ENCODE measurements around the gene RPP38. TPM values are rescaled to one million over a fixed set of nuclear protein-coding genes. Genes with fewer than 3 reads are reported as not detected.

The RPP38 gene
- total and polyA plus RNA-seq, 10 of the 15 experiments (the other 5 are each of a cell fraction or from before 2014, with no cell fraction given): 13.0 to 40.9 (median 27.2) TPM

DNA sequence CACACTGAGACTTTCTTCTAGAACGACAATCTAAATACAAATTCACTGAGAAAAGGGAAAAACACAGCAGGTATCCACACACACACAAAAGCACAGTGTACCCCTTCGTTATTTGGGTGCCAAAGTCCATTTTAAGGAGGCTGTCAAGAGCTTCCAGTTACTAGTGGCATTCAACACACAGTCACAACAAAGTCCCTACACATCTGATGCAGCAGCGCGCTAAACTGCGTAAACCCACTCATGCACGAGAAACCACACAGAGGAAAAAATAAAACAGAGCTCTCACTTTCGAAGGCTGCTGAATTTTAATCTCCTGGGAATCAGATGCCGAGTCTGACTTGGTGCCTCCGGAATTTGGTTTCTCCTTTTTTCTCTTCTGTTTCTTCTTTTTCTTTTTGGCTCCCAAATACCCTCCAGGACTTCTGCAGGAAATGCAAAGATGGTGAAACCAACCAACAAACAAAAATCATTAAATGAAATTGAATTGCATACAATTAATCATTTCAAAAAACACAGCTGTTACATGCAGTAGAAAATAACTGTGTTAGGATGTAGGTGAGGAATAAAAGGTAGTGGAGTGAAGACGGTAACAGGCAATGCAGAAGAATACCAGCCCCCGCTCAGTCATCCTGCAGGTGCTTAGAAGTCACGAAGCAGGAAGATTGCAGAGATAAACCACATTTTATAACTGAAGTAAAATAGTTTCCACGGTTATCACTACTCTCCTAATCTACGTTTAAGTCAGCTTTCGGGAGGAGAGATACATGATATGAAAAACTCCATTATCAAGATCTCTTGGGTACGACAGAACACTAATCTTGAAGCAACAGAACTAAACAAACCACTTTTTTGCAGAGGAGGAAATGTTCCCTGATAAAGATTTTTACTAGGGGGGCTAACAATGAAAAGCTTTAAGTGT, 44.2 kb downstream of the RPP38 start:
- H2AFZ ChIP-seq (ENCODE audit: control insufficient read depth, low read depth, low read length): no peak overlapping the region
- ChIA-PET CTCF (interaction anchor here (0.8 to 5.1 kb wide), 10 partner anchors 9 to 36 kb away, joined by 3 to 40 read pairs (median 4); partner anchors contain the start of gene NMT2), SMC1A (ENCODE audit: uncharacterized antibody, unreplicated experiment) (interaction anchor here (0.8 to 10.2 kb wide), 14 partner anchors 8 to 188 kb away, joined by 3 to 127 read pairs (median 6); partner anchors contain the start of gene NMT2), RAD21 (ENCODE audit: unreplicated experiment) (interaction anchor here (0.6 to 3.8 kb wide), 6 partner anchors 15 to 36 kb away, joined by 3 to 48 read pairs (median 4); partner anchors contain the start of gene NMT2), POLR2A (interaction anchor here (0.9 to 5.7 kb wide), 5 partner anchors 9 to 28 kb away, joined by 3 to 40 read pairs (median 4); partner anchors contain the start of gene NMT2)
- no peaks in the 10 kb centered on the region for H3K9me3 ChIP-seq (replicated peaks; ENCODE audit: control insufficient read depth, insufficient read depth, low read length)
- ATAC-seq (peak; percentile 96), FAIRE-seq (no peak), DNase-seq (ENCODE audit: low read depth, low spot score) (peak; percentile 85)
- peaks cover 16% of the 10 kb centered on the region for H3K4me1 ChIP-seq (ENCODE audit: control insufficient read depth, insufficient read depth, low read length)
- H3K4me3 ChIP-seq: peak overlapping the region; percentile 19; the same call in 1 of the 2 replicates
- H4K20me1 ChIP-seq (ENCODE audit: control insufficient read depth, insufficient read depth): no peaks in the 10 kb centered on the region
- H3K36me3 ChIP-seq (ENCODE audit: control insufficient read depth in 2 of 2, insufficient read depth in 2 of 2, low read length in 1 of 2): 0 out of 4 replicates have a peak, but pooled peaks cover 0 to 1% of the 10 kb centered on the region in 2 experiments
- no peaks in the 10 kb centered on the region; the same call in 1 of the 2 replicates for H3K79me2 ChIP-seq (ENCODE audit: control insufficient read depth, insufficient read depth, low read length)
- no peak overlapping the region for H3K9ac ChIP-seq (ENCODE audit: control insufficient read depth, insufficient read depth, low read length)
- in situ Hi-C loops (cut with MboI) (no loop called here), intact Hi-C loops (cut with micrococcal nuclease; ENCODE audit: unreplicated experiment) (no loop called here)
- WGBS (ENCODE audit: insufficient coverage, insufficient replicate concordance, low lambda C conversion rate, missing lambda C conversion rate): 2% methylated on average over 16 of the region's 16 CpGs
- no peaks in the 10 kb centered on the region for H3K27me3 ChIP-seq (replicated peaks in 1 of 2; ENCODE audit: control insufficient read depth in 2 of 2, insufficient read depth in 2 of 2, low read length in 1 of 2)
- peak overlapping the region; percentile 7; the same call in 1 of the 2 replicates for H3K27ac ChIP-seq (ENCODE audit: control insufficient read depth, insufficient read depth)
- peak overlapping the region; percentile 69 for H3K4me2 ChIP-seq (ENCODE audit: control insufficient read depth, insufficient read depth)
- no TSS peak for BruUV-seq (replicated peaks)
- TF ChIP-seq BACH1 (IDR thresholded peaks at IDR 0.05; ENCODE audit: borderline replicate concordance) (peak; percentile 84; the same call in 1 of the 2 replicates), CBFB (IDR thresholded peaks at IDR 0.05; ENCODE audit: low read depth) (no peak), ATF7 (IDR thresholded peaks at IDR 0.05; ENCODE audit: low read depth) (peak; percentile 90), NRF1 (conservative IDR thresholded peaks at IDR 0.05; ENCODE audit: low read depth, low read length) (no peak), NFXL1 (IDR thresholded peaks at IDR 0.05; ENCODE audit: borderline replicate concordance) (no peak)
- TF ChIP-seq, protein P1, sequence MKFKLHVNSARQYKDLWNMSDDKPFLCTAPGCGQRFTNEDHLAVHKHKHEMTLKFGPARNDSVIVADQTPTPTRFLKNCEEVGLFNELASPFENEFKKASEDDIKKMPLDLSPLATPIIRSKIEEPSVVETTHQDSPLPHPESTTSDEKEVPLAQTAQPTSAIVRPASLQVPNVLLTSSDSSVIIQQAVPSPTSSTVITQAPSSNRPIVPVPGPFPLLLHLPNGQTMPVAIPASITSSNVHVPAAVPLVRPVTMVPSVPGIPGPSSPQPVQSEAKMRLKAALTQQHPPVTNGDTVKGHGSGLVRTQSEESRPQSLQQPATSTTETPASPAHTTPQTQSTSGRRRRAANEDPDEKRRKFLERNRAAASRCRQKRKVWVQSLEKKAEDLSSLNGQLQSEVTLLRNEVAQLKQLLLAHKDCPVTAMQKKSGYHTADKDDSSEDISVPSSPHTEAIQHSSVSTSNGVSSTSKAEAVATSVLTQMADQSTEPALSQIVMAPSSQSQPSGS (IDR thresholded peaks at IDR 0.05; ENCODE audit: low read length): peak; percentile 57; the same call in 1 of the 2 replicates
- TF ChIP-seq, protein P2, sequence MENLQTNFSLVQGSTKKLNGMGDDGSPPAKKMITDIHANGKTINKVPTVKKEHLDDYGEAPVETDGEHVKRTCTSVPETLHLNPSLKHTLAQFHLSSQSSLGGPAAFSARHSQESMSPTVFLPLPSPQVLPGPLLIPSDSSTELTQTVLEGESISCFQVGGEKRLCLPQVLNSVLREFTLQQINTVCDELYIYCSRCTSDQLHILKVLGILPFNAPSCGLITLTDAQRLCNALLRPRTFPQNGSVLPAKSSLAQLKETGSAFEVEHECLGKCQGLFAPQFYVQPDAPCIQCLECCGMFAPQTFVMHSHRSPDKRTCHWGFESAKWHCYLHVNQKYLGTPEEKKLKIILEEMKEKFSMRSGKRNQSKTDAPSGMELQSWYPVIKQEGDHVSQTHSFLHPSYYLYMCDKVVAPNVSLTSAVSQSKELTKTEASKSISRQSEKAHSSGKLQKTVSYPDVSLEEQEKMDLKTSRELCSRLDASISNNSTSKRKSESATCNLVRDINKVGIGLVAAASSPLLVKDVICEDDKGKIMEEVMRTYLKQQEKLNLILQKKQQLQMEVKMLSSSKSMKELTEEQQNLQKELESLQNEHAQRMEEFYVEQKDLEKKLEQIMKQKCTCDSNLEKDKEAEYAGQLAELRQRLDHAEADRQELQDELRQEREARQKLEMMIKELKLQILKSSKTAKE (IDR thresholded peaks at IDR 0.05; ENCODE audit: low read depth, poor library complexity, severe bottlenecking): peak; percentile 93
- TF ChIP-seq, protein P3, sequence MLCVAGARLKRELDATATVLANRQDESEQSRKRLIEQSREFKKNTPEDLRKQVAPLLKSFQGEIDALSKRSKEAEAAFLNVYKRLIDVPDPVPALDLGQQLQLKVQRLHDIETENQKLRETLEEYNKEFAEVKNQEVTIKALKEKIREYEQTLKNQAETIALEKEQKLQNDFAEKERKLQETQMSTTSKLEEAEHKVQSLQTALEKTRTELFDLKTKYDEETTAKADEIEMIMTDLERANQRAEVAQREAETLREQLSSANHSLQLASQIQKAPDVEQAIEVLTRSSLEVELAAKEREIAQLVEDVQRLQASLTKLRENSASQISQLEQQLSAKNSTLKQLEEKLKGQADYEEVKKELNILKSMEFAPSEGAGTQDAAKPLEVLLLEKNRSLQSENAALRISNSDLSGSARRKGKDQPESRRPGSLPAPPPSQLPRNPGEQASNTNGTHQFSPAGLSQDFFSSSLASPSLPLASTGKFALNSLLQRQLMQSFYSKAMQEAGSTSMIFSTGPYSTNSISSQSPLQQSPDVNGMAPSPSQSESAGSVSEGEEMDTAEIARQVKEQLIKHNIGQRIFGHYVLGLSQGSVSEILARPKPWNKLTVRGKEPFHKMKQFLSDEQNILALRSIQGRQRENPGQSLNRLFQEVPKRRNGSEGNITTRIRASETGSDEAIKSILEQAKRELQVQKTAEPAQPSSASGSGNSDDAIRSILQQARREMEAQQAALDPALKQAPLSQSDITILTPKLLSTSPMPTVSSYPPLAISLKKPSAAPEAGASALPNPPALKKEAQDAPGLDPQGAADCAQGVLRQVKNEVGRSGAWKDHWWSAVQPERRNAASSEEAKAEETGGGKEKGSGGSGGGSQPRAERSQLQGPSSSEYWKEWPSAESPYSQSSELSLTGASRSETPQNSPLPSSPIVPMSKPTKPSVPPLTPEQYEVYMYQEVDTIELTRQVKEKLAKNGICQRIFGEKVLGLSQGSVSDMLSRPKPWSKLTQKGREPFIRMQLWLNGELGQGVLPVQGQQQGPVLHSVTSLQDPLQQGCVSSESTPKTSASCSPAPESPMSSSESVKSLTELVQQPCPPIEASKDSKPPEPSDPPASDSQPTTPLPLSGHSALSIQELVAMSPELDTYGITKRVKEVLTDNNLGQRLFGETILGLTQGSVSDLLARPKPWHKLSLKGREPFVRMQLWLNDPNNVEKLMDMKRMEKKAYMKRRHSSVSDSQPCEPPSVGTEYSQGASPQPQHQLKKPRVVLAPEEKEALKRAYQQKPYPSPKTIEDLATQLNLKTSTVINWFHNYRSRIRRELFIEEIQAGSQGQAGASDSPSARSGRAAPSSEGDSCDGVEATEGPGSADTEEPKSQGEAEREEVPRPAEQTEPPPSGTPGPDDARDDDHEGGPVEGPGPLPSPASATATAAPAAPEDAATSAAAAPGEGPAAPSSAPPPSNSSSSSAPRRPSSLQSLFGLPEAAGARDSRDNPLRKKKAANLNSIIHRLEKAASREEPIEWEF (IDR thresholded peaks at IDR 0.05; ENCODE audit: insufficient replicate concordance, low read depth, low read length): peak; percentile 35
- TF ChIP-seq, protein P4, sequence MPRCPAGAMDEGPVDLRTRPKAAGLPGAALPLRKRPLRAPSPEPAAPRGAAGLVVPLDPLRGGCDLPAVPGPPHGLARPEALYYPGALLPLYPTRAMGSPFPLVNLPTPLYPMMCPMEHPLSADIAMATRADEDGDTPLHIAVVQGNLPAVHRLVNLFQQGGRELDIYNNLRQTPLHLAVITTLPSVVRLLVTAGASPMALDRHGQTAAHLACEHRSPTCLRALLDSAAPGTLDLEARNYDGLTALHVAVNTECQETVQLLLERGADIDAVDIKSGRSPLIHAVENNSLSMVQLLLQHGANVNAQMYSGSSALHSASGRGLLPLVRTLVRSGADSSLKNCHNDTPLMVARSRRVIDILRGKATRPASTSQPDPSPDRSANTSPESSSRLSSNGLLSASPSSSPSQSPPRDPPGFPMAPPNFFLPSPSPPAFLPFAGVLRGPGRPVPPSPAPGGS (IDR thresholded peaks at IDR 0.05; ENCODE audit: borderline replicate concordance, insufficient read depth, low read depth, low read length, poor library complexity, severe bottlenecking): no peak
